Astrocyte of the spinal cord (primary cell): ENCODE results near the gene DNAJC4.
A peak's percentile ranks its signal among the peaks of the same experiment; 100 is the strongest.

Experiments used
- DNase-seq: peaks from one replicate; pipeline ENCODE4 v3.0.0; 2011; ENCODE audit warnings: low read depth, low spot score
- H3K4me3 ChIP-seq: 2 replicates; pipeline ENCODE4 v1.5.1; 2011; ENCODE audit warnings: low read depth, mild to moderate bottlenecking, low read length, moderate library complexity
- in situ Hi-C: cut with HindIII; loops from 2 replicates; pipeline ENCODE4 v1.10.0; 2017; ENCODE audit warnings: low sequenced_read_pairs
- TF ChIP-seq, protein P1 (sequence below): IDR thresholded peaks from 2 replicates; pipeline ENCODE4 v1.5.1; 2012; ENCODE audit warnings: low read depth, mild to moderate bottlenecking, low read length, inconsistent platforms

Gene DNAJC4

GRCh38 chr11:64262271-64263002 is 32.1 kb downstream of the DNAJC4 start:
- no peak for DNase-seq
- in situ Hi-C loops: no loop called here
- H3K4me3 ChIP-seq: no peak overlapping the region
- TF ChIP-seq, protein P1, sequence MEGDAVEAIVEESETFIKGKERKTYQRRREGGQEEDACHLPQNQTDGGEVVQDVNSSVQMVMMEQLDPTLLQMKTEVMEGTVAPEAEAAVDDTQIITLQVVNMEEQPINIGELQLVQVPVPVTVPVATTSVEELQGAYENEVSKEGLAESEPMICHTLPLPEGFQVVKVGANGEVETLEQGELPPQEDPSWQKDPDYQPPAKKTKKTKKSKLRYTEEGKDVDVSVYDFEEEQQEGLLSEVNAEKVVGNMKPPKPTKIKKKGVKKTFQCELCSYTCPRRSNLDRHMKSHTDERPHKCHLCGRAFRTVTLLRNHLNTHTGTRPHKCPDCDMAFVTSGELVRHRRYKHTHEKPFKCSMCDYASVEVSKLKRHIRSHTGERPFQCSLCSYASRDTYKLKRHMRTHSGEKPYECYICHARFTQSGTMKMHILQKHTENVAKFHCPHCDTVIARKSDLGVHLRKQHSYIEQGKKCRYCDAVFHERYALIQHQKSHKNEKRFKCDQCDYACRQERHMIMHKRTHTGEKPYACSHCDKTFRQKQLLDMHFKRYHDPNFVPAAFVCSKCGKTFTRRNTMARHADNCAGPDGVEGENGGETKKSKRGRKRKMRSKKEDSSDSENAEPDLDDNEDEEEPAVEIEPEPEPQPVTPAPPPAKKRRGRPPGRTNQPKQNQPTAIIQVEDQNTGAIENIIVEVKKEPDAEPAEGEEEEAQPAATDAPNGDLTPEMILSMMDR: no peak

- TF ChIP-seq, protein P1: no peak
- no peak overlapping the region for H3K4me3 ChIP-seq
- in situ Hi-C loops: no loop called here
- peak; percentile 71 for DNase-seq
These were observed 32.9 kb downstream of the DNAJC4 start for GRCh38 chr11:64263021-64263946.

DNA sequence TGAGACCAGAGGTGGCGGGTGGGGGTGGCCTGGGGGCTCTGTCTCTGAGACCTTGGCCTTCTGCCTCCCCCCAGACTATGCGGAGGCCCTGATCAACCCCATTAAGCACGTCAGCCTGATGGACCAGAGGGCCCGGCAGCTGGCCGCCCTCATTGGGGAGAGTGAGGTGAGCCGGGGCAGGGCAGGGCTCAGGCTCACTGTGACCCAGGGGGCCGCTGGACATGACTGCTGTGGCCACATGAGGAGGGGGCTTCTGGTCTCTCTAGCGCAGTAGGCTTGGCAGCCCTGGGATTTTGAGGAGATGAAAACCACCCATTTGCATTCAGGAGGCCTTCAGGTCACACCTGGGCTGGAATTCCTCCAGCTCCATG is 33.6 kb downstream of the DNAJC4 start:
- H3K4me3 ChIP-seq: no peak overlapping the region
- in situ Hi-C loops: no loop called here
- no peak for DNase-seq
- TF ChIP-seq, protein P1: no peak

- in situ Hi-C loops: no loop called here
- TF ChIP-seq, protein P1: no peak
- DNase-seq: no peak
- no peak overlapping the region for H3K4me3 ChIP-seq
These were observed 34.1 kb downstream of the DNAJC4 start for GRCh38 chr11:64264371-64264852.

GRCh38 chr11:64265176-64266160 is 35.1 kb downstream of the DNAJC4 start:
- in situ Hi-C loops: no loop called here
- no peak for DNase-seq
- TF ChIP-seq, protein P1: no peak
- no peak overlapping the region for H3K4me3 ChIP-seq

- H3K4me3 ChIP-seq: no peak overlapping the region
- in situ Hi-C loops: no loop called here
- TF ChIP-seq, protein P1: no peak
- DNase-seq: no peak
These were observed 36.0 kb downstream of the DNAJC4 start for GRCh38 chr11:64266339-64266738.
